A549 (cell line): ENCODE measurements around the gene DAB1. TPM values are rescaled to one million over a fixed set of nuclear protein-coding genes. Genes with fewer than 3 reads are reported as not detected.

Experiments
- ATAC-seq, 2 experiments: fragments of 200-7000 bp in 1 of 2; fragments of >200 bp in 1 of 2; cut with Nextera tagmentation in 1 of 2; cut with Tn5 transposase in 1 of 2; 3 replicates each; pipeline versions ENCODE4 v1.8.0 to v1.9.1; 2018 to 2020; ENCODE audit warnings: mild to moderate bottlenecking in 1 of 2, moderate library complexity in 1 of 2
- CTCF ChIA-PET: fragments of 300-600 bp; sonication (Branson Sonifier 250); formaldehyde crosslinking; extraction: SDS; loops from one replicate; lab custom pipeline; 2021; ENCODE audit warnings: antibody characterized with exemption, inconsistent platforms; lab: Yijun Ruan, JAX
- POLR2A ChIA-PET: fragments of 350-600 bp; formaldehyde crosslinking; extraction: SDS; loops from one replicate; lab custom pipeline; 2021; ENCODE audit warnings: antibody characterized with exemption, inconsistent platforms; lab: Yijun Ruan, JAX
- DNase-seq, 2 experiments: peaks; one replicate each; pipeline versions ENCODE4 v3.0.0 to v3.0.0-alpha.2; 2011 to 2016; ENCODE audit warnings: low read depth in 1 of 2, low spot score in 1 of 2
- FAIRE-seq: peaks from 2 replicates; lab custom pipeline; 2011; peaks lifted over from hg19 to GRCh38; lab: Jason Lieb, UNC
- H3K27ac ChIP-seq, 2 experiments: fragments of >200 bp; sonication (Bioruptor Twin); formaldehyde crosslinking; 3 replicates each; pipeline ENCODE4 v1.5.1; 2016 to 2017
- H3K4me1 ChIP-seq: fragments of >200 bp; sonication (Bioruptor Twin); formaldehyde crosslinking; 3 replicates; pipeline ENCODE4 v1.6.1; 2016
- H3K4me2 ChIP-seq: fragments of >200 bp; sonication (Bioruptor Twin); formaldehyde crosslinking; 3 replicates; pipeline ENCODE4 v1.6.1; 2016
- H3K4me3 ChIP-seq: fragments of >200 bp; sonication (Bioruptor Twin); formaldehyde crosslinking; 3 replicates; pipeline ENCODE4 v1.5.1; 2016
- H3K9me3 ChIP-seq: fragments of >200 bp; sonication (Bioruptor Twin); formaldehyde crosslinking; 3 replicates; pipeline ENCODE4 v1.6.1; 2016
- CBX8 ChIP-seq: fragments of 200-600 bp; sonication (generic); IDR thresholded peaks from 2 replicates; pipeline ENCODE4 v1.6.1; 2016
- CHD4 ChIP-seq: fragments of 200-600 bp; sonication (generic); IDR thresholded peaks from 2 replicates; pipeline ENCODE4 v1.6.1; 2016; ENCODE audit warnings: antibody characterized with exemption, mild to moderate bottlenecking, borderline replicate concordance
- EHMT2 ChIP-seq: fragments of 200-600 bp; sonication (generic); IDR thresholded peaks from 2 replicates; pipeline ENCODE4 v1.6.1; 2016; ENCODE audit warnings: antibody characterized with exemption, low read depth, mild to moderate bottlenecking, moderate library complexity
- FOSL2 ChIP-seq, 2 experiments: fragments of 450-650 bp in 1 of 2; fragments of >200 bp in 1 of 2; sonication (Bioruptor Twin) in 1 of 2; formaldehyde crosslinking; IDR thresholded peaks; 2 replicates each; pipeline versions ENCODE4 v1.5.0 to v1.6.1; 2016 to 2020; ENCODE audit warnings: mild to moderate bottlenecking in 1 of 2, moderate library complexity in 1 of 2
- GATA3 ChIP-seq: IDR thresholded peaks from 2 replicates; pipeline ENCODE4 v1.6.1; 2012; ENCODE audit warnings: borderline replicate concordance
- HDAC2 ChIP-seq: fragments of 200-600 bp; sonication (generic); IDR thresholded peaks from 2 replicates; pipeline ENCODE4 v1.6.1; 2016
- HOXB5 ChIP-seq: fragments of 250-450 bp; sonication (Bioruptor Pico); IDR thresholded peaks from 2 replicates; pipeline ENCODE4 v1.5.0; 2020; ENCODE audit warnings: mild to moderate bottlenecking, moderate library complexity
- MYC ChIP-seq: IDR thresholded peaks from 2 replicates; pipeline ENCODE4 v1.6.1; 2012; ENCODE audit warnings: mild to moderate bottlenecking, inconsistent platforms, low read length, improper control_type of control experiment, borderline replicate concordance
- NFE2L2 ChIP-seq: fragments of 150-350 bp; conservative IDR thresholded peaks from 2 replicates; pipeline ENCODE4 v1.6.1; 2014; ENCODE audit warnings: low read length
- PHF8 ChIP-seq: fragments of 200-600 bp; sonication (generic); IDR thresholded peaks from 2 replicates; pipeline ENCODE4 v1.6.1; 2016; ENCODE audit warnings: low read depth, mild to moderate bottlenecking, antibody characterized with exemption, moderate library complexity, borderline replicate concordance
- RFX5 ChIP-seq: fragments of 450-650 bp; IDR thresholded peaks from 2 replicates; pipeline ENCODE4 v1.7.1; 2014; ENCODE audit warnings: antibody characterized with exemption, mild to moderate bottlenecking, moderate library complexity
- TFCP2L1 ChIP-seq: fragments of 250-450 bp; sonication (Bioruptor Pico); IDR thresholded peaks from 2 replicates; pipeline ENCODE4 v1.5.0; 2021; ENCODE audit warnings: mild to moderate bottlenecking
- WGBS: methylation state at CpG from one replicate; pipeline ENCODE4 v1.1.6; 2017; ENCODE audit errors: missing lambda C conversion rate; 5-methylcytosine and 5-hydroxymethylcytosine counted together
- polyA plus RNA-seq, 4 experiments: library from polyadenylated mRNA; depleted of rRNA in 3 of 4; stranded (reverse); fragments of >200 nt; fragmentation: RNase III in 1 of 4; extraction: RNeasy Plus Mini Kit Qiagen cat#74134 plus additional on column Dnase treatment in 1 of 4; gene quantifications; 2 replicates in 3 of 4; 3 replicates in 1 of 4; pipeline ENCODE4 v1.2.3, GENCODE V29; 2011 to 2017
- TF ChIP-seq, protein P1 (sequence below): fragments of 450-650 bp; IDR thresholded peaks from 2 replicates; pipeline ENCODE4 v1.6.1; 2014; ENCODE audit warnings: antibody characterized with exemption
- TF ChIP-seq, protein P2 (sequence below): fragments of 150-350 bp; IDR thresholded peaks from 2 replicates; pipeline ENCODE4 v1.6.1; 2014; ENCODE audit warnings: low read depth, mild to moderate bottlenecking, low read length
- TF ChIP-seq, protein P3 (sequence below): fragments of >200 bp; sonication (Bioruptor Twin); formaldehyde crosslinking; IDR thresholded peaks from 2 replicates; pipeline ENCODE4 v1.6.1; 2016
- TF ChIP-seq, protein P4 (sequence below): fragments of >200 bp; sonication (Bioruptor Twin); formaldehyde crosslinking; IDR thresholded peaks from 3 replicates; pipeline ENCODE4 v1.5.1; 2016
- TF ChIP-seq, protein P5 (sequence below): fragments of 250-450 bp; sonication (Bioruptor Pico); IDR thresholded peaks from 2 replicates; pipeline ENCODE4 v1.5.0; 2021; ENCODE audit warnings: mild to moderate bottlenecking, moderate library complexity, borderline replicate concordance
- TF ChIP-seq, protein P6 (sequence below): fragments of >200 bp; sonication (Bioruptor Twin); formaldehyde crosslinking; IDR thresholded peaks from 3 replicates; pipeline ENCODE4 v1.6.1; 2016

The DAB1 gene
- polyA plus RNA-seq, 2 of the 4 experiments (the other 2 are of a cell fraction) = not detected

DNA sequence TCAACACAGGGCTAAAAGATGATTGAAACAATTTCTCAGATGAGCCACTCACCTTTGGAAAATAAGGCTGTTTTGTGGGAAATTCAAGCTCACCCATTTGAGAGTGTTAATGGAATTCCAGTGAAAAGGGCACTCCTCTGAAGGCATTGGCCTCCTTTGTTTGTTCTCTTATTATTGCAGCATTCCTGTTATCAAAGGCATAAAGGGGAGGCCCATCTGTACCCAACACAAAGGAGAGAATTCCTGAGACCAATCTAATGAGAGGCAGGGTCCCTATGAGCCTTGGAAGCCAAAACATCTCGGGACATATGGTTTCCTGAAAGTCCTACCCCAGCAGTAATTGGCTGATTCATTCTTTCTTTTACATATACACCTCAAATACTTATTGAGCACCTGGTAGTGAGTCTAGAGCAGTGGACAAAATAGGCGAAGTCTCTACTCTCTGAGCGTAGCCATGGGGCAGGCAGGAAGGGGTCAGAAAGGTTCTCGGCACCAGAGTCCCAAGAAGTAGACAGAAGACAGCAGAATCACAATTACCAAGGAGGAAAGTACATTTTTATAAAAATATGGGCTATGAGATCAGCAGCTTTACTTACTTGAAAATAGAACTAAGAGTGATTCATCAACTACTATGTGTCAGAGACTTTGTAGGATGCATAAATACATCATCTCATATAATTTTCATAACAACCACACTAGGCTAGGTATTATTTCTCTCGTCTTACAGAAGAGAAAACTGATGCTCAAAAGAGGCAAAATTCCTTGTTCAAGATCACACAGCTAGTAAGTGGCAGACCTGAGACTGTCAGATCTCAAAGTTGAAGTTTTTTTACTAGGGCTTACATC lies 218.7 kb downstream of the DAB1 start:
- no peak for ATAC-seq
- 0% methylated on average over 4 of the region's 5 CpGs for WGBS
- DNase-seq = no peak
- FAIRE-seq = no peak
- Histone ChIP-seq H3K4me1 (no peaks in the 10 kb centered on the region), H3K4me2 (no peak overlapping the region), H3K9me3 (no peaks in the 10 kb centered on the region), H3K27ac (no peak overlapping the region), H3K4me3 (no peak overlapping the region)
- ChIA-PET POLR2A (no interaction called here), CTCF (no interaction called here)
- no peak for TF ChIP-seq FOSL2 (IDR thresholded peaks at IDR 0.05)
- no peak for TF ChIP-seq FOSL2 (CRISPR knock-in tag; IDR thresholded peaks at IDR 0.05)
- no peak for TF ChIP-seq EHMT2
- TF ChIP-seq, protein P1, sequence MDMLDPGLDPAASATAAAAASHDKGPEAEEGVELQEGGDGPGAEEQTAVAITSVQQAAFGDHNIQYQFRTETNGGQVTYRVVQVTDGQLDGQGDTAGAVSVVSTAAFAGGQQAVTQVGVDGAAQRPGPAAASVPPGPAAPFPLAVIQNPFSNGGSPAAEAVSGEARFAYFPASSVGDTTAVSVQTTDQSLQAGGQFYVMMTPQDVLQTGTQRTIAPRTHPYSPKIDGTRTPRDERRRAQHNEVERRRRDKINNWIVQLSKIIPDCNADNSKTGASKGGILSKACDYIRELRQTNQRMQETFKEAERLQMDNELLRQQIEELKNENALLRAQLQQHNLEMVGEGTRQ = no peak
- no peak for TF ChIP-seq HOXB5 (CRISPR knock-in tag)
- TF ChIP-seq, protein P2, sequence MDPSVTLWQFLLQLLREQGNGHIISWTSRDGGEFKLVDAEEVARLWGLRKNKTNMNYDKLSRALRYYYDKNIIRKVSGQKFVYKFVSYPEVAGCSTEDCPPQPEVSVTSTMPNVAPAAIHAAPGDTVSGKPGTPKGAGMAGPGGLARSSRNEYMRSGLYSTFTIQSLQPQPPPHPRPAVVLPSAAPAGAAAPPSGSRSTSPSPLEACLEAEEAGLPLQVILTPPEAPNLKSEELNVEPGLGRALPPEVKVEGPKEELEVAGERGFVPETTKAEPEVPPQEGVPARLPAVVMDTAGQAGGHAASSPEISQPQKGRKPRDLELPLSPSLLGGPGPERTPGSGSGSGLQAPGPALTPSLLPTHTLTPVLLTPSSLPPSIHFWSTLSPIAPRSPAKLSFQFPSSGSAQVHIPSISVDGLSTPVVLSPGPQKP = no peak
- TF ChIP-seq, protein P3, sequence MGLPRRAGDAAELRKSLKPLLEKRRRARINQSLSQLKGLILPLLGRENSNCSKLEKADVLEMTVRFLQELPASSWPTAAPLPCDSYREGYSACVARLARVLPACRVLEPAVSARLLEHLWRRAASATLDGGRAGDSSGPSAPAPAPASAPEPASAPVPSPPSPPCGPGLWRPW = no peak
- no peak for TF ChIP-seq PHF8
- no peak for TF ChIP-seq TFCP2L1 (CRISPR knock-in tag)
- TF ChIP-seq, protein P4, sequence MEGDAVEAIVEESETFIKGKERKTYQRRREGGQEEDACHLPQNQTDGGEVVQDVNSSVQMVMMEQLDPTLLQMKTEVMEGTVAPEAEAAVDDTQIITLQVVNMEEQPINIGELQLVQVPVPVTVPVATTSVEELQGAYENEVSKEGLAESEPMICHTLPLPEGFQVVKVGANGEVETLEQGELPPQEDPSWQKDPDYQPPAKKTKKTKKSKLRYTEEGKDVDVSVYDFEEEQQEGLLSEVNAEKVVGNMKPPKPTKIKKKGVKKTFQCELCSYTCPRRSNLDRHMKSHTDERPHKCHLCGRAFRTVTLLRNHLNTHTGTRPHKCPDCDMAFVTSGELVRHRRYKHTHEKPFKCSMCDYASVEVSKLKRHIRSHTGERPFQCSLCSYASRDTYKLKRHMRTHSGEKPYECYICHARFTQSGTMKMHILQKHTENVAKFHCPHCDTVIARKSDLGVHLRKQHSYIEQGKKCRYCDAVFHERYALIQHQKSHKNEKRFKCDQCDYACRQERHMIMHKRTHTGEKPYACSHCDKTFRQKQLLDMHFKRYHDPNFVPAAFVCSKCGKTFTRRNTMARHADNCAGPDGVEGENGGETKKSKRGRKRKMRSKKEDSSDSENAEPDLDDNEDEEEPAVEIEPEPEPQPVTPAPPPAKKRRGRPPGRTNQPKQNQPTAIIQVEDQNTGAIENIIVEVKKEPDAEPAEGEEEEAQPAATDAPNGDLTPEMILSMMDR = no peak
- no peak for TF ChIP-seq HDAC2
- TF ChIP-seq, protein P5, sequence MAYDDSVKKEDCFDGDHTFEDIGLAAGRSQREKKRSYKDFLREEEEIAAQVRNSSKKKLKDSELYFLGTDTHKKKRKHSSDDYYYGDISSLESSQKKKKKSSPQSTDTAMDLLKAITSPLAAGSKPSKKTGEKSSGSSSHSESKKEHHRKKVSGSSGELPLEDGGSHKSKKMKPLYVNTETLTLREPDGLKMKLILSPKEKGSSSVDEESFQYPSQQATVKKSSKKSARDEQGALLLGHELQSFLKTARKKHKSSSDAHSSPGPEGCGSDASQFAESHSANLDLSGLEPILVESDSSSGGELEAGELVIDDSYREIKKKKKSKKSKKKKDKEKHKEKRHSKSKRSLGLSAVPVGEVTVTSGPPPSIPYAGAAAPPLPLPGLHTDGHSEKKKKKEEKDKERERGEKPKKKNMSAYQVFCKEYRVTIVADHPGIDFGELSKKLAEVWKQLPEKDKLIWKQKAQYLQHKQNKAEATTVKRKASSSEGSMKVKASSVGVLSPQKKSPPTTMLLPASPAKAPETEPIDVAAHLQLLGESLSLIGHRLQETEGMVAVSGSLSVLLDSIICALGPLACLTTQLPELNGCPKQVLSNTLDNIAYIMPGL (CRISPR knock-in tag) = no peak
- TF ChIP-seq GATA3 = no peak
- TF ChIP-seq CHD4 = no peak
- TF ChIP-seq MYC = no peak
- TF ChIP-seq CBX8 = no peak
- TF ChIP-seq, protein P6, sequence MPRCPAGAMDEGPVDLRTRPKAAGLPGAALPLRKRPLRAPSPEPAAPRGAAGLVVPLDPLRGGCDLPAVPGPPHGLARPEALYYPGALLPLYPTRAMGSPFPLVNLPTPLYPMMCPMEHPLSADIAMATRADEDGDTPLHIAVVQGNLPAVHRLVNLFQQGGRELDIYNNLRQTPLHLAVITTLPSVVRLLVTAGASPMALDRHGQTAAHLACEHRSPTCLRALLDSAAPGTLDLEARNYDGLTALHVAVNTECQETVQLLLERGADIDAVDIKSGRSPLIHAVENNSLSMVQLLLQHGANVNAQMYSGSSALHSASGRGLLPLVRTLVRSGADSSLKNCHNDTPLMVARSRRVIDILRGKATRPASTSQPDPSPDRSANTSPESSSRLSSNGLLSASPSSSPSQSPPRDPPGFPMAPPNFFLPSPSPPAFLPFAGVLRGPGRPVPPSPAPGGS = no peak
- no peak for TF ChIP-seq RFX5
- no peak for TF ChIP-seq NFE2L2

DNA sequence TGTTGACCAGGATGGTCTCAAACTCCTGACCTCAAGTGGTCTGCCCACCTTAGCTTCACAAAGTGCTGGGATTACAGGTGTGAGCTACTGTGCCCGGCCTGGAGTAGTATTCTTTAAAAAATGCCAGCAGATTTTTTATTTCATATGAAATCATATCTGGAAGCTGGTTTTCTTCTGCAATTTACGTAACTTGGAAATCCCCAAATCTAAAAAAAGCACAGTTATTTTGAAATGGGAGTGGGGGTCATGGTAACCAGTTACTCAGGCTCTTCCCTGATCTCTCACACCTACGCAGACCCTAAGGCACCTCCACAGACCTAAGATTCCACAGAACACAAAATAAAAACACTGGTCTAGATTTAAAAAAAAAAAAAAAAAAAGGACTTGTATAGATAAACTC lies 219.8 kb downstream of the DAB1 start:
- 10% methylated on average over 3 of the region's 3 CpGs for WGBS
- no peak for FAIRE-seq

More for the DNA sequence above, 219.8 kb downstream of the DAB1 start:
- no peak for ATAC-seq
- Histone ChIP-seq H3K4me3 (no peak overlapping the region), H3K4me2 (no peak overlapping the region), H3K9me3 (no peaks in the 10 kb centered on the region), H3K27ac (no peak overlapping the region), H3K4me1 (no peaks in the 10 kb centered on the region)
- ChIA-PET CTCF (no interaction called here), POLR2A (no interaction called here)
- no peak for TF ChIP-seq CHD4
- no peak for DNase-seq
